Measurements from ENCODE around the gene AGBL1.
A peak's percentile ranks its signal among the peaks of the same experiment; 100 is the strongest.

The AGBL1 gene

DNA sequence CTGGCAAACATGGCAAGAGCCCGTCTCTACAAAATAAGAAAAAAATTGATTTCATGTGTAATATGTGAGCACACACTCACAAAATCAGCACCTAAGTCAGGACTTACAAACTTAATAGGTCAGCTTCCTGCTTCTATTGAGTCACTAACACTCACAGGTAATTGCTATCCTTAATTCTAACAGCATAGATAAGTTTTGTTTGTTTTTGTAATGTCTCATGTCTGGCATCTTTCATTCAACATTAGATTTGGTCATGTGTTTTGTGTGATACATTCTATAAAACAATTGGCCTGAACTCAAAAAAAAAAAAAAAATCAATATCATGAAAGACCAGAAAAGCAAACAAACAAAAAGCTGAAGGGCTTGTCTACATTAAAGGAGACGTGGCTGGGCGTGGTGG is 564.7 kb downstream of the AGBL1 start:
- no peak for DNase-seq (ENCODE audit: low read depth in 3 of 3)

DNA sequence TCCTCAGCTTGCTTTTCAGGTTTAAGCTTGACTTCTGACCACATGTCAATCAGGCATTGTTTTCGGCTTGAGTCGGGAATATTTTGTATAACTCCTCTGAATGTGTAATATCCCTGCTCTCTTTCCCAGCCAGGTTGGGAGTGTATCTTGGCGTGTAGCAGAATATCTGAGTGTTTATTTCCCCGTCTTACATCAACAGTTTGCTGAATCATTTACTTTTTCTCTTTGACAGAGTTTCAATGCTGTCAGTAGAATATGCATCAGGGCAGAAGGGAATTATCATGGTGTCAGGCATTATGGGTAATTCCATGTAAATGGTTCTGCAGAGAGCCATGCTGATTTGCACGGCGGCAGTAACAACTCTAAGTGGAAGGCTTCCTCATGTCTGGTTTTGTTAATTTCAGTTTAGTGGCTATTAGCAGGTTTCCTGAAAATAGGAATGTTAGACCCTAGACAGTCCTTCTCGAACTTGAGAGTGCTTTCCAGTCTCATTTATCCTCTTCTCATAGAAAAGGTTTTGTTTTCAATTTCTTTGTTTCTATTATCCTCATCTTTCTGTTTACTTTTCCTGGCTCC is 566.3 kb downstream of the AGBL1 start:
- DNase-seq (ENCODE audit: low read depth in 3 of 3): no peak

DNA sequence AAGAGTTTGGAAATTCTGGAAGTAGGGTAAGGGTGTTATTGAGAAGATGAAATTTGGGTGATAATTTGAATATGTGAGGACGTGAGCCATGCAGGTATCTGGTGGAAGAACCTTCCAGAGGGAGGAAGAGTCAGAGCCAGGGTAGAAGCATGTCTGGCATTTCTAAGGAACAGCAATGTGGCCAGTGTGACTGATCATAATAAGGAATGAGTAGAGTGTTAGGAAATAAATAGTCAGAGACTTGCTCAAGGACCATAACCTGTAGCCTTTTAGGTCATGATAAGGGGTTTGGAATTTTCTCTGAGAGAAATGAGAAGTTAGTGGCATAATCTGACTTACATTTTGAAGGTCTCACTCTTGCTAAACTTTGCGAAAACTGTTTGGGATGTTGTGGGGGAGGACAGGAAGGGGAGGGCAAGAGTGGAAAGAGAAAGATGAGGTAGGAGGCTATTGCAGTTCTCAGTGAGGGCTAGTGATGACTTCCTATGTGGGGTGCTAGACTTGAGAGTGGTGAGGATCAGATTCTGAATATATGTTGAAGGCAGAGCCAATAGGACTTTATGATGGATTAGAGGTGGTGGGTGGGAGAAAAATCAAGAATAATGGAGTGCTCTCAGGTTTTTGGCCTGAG is 568.3 kb downstream of the AGBL1 start:
- DNase-seq (ENCODE audit: low read depth in 3 of 3): peak in 1 of 3 donors; percentile 10

DNA sequence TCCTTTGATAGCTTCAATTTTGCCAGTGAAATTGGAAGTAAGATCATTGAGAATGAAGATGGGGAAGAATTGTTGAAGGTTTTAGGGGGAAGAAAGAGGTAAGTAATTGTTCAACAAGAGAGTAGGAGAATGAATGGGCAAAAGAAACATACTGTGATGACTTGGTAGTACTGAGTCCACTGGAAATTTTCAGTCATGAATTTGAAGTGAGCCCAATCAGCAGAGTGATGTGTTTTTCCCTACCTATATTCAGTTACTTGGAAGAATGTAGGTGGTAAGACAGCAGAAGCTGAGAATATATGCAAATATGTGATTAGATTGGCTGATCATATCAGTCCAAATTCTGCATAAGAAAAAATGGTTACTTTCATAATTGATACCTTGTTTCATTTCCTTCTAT is 569.6 kb downstream of the AGBL1 start:
- DNase-seq (ENCODE audit: low read depth in 3 of 3): no peak

DNA sequence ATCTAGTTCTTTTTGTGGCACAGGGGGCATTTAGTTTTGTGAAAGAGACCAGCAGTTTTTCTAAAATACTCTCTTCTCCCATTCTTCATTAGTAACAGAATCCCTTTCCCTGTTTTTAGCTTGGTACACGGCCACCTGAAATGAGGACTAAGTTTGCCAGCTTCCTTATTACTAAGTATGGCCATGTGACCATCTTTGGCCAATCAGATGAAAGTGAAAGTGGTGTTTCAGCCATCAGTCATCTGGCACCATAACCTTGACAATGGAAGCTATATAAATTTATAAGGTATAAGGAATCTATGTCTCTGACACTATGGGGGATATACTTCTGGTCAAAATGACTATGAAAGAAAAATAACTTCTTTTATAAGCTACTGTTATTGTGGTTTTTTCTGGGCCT is 570.4 kb downstream of the AGBL1 start:
- peak in 1 of 3 donors; percentile 36 for DNase-seq (ENCODE audit: low read depth in 3 of 3)

DNA sequence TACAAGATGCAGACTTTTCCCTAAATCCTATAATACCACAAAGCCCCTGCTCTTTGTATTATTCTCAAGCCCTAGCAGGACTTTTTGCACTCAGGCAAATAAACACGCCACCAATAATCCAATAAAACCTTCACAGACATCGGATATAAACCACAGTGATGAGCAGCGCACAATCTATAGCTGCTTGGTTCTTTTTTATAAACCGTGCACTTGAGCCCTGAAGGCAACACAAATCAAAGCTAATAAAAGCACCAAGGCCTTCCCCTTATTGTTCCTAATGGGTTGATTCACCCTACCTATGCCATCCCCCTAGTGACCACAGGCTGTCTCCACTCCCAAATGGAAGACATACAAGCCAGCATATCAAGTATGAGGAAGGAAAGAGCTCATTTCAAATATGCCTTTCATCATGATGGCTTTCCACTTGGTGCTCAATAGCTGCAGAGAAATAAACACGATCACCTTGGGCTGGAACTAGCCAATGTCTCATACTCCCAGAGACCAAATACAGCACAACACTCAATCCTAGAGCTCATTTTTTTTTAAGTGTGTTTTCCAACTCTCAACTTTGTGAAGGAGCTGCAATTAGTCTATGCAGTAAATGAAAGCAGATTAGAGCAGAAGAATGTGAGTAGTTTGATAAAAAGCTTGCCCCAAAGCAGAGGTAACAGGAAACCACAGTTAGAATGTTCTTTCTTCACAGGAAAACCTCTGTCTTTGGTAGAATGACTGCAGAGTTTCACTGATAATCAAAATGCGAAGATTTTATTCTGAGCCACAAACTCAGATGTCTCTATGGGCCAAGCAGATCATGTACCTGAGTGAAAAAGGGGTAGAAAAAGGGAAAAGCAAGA is 573.9 kb downstream of the AGBL1 start:
- no peak for DNase-seq (ENCODE audit: low read depth in 3 of 3)

DNA sequence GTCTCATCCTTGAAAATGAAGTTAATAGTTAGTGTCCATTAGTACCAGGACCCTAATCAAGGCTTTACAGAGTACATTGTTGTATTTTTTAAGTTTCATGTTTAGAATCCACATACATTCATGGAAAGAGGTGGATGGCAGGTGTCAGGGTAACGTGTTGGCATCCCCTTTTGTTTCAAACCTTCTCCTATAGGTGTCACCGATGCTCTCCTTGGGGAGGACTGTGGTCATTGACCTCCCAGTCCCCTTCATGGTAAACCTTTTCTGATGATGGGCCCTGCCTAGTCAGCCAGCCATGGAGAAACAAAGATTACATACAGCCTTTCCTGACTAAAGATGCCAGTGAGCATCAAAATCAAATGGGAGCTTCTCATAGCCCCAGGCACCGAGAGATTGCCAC is 574.8 kb downstream of the AGBL1 start:
- DNase-seq (ENCODE audit: low read depth in 3 of 3): no peak

DNA sequence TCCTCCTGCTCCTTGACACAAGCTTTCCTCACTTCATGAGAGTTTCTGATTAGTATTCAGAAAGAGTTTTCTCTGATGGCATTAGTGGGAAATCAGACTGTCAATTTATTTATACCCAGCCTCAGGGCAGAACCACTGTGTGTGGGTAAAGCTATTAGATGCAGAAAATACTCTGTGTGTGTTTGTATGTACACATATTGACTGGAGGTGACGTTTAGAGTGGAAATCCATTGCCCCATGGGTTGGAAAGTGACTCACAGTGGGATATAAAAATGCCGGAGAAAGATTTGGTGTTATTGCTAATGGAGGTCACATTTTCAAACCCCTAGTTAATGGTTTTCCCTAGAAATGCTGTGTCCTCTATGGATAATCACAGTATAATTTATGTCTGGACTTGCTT is 577.6 kb downstream of the AGBL1 start:
- DNase-seq (ENCODE audit: low read depth in 3 of 3): no peak

DNA sequence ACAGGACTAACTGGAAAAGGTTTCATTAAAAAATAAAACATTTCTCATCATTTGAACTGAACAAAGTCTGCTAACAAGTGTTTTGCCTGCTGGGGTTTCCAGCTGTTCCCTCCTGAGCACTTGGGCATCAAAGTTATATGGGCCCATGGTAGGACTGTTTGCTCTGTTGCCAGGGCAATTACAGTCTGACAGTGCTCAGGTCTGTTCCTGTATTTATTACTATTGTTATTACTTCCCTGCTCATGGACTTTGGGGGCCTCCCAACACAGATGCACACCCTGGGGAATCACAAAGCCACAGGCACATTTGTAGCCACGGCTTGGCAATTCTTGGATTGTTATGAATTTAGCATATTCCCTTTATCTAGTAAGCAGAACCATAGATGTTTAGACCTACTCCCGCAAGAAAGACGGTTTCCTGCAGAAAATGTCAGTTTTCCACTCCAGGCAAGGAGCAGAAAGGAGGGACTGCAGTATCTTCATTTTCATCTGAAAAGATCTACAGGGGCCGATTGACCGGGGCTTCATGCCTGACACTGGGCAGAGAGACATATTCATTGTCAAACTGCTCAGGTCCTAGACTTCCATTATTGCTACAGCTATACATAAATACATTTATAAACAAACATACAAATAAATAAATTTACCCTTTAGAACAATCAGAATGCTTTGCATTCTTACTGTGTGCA is 580.2 kb downstream of the AGBL1 start:
- no peak for DNase-seq (ENCODE audit: low read depth in 3 of 3)

DNA sequence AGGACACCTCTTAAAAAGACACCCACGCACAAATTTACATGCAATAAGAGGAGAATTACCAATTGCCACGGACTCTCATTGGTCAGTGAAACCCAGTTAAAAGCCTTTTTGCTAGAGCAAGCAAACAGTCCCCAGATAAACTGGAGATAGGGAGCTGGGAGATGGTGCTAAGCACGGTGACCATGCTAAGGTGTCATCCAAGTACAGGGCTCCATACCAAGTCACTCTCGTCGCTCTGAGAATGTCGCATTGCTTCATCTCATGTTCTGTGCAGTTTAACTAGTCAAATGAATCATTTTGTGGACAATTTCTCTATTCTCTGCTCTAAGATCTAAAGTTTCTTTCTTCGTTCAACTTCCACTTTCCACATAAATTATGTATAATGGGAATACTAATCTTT is 581.9 kb downstream of the AGBL1 start:
- DNase-seq (ENCODE audit: low read depth in 3 of 3): no peak

DNA sequence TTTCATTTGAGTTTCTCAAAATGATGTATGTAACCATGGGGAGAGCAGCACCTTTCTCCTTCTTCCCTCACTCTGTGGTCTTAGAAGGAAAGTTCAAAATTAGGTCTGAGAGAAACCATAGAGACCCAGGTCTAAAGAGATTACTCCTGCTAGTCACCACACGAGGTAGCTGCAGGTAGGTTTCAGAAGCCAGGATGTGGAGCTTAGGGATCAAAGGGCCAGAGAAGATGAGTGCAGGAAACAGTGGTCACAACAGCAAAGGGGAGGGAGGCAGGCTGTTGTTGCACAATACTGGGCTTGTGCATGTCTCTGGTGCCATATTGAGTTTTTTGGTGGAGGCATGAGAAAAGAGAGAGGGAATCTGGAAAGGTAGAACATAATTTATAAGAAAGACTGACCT is 583.6 kb downstream of the AGBL1 start:
- DNase-seq (ENCODE audit: low read depth in 3 of 3): no peak

DNA sequence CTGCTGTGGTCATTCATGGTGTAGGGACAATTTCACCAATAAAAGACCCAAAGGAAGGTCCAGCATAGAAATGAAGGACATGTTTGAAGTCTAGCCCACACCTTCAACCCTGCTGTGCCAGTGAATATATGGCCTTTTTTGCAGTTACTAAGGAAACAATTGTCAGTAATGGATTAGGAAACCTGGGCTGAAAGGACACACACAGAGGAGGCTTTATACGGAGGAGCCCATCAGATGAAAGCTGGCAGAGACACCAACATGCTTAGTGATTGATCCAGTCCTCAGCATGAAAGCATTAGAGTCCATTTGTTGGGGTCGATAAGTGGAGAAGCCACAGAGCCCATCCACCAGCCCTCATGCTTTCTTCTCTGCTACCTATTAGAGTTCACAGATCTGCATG is 584.3 kb downstream of the AGBL1 start:
- no peak for DNase-seq (ENCODE audit: low read depth in 3 of 3)

DNA sequence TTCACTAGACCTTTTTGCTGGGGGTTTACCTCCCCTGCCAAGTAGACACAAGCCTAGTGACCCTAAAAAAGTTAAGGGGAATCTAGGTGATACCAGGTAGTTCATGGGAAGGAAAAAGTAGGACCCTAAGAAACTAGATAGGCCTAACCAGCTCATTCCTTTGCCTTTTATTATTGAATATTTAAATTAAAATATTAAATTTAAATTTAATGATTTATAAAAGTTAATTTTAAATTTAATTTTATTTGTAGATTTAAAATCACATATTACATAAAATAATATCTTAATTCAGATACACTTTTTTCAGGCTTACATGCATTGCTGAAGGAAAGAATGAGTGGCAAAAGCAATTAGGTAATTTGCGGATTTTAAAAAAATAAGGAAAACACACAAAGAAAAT is 584.9 kb downstream of the AGBL1 start:
- DNase-seq (ENCODE audit: low read depth in 3 of 3): no peak

DNA sequence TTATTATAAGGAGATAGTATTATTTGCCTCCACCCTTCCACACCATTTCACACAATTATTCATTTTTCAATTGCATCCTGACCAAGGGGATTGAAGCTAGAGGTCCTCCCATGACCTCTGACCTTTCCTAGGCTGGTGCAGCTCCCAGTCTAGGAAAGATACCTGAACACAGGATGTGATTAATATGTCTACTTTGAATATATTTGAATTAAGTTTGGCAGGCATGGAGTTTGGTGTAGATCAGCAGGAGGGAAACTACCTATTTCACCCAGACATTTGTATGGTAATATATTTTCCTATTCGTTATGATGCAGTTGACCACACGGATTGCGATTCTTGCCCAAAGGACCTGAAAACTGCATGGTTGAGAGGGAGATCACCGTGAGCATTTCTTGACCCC is 596.3 kb downstream of the AGBL1 start:
- no peak for DNase-seq (ENCODE audit: low read depth in 3 of 3)

DNA sequence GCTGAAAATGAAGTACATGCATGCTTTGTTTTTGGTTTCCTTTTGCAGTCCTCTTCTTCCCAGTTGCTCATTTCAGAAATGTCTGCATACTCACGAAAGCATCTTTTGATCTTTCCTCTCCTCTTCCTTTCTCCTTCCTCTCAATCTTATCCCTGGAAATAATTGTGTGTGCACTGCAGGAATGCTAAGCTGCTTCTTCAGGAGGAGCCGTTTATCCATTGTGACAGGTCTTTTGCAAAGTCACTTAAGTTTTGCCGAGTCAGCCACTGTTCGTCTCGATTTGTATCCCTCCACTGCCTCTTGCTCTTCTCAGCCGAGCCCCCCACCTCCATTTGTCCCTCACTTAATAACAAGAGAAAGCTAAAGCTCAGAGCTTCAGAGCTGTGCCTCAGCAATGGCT is 597.6 kb downstream of the AGBL1 start:
- DNase-seq (ENCODE audit: low read depth in 3 of 3): no peak

DNA sequence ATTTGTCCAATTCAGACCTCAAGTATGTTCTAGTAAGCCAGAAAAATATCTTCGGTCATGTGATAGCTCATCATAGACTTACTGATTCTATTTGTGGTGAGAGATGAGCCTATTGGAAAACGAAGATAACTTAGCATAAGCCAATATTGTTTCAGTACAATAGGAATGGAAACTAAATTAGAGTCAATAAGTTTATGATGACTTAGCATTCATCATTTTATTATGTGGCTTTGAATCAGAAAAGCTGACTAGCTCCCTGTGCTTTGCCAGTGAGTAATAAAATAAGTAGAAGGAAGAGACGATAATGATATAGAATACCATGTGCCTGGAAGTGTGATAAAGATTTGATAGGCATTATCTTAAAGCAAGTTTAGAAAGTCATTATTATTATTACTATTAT is 605.6 kb downstream of the AGBL1 start:
- DNase-seq (ENCODE audit: low read depth in 3 of 3): no peak

DNA sequence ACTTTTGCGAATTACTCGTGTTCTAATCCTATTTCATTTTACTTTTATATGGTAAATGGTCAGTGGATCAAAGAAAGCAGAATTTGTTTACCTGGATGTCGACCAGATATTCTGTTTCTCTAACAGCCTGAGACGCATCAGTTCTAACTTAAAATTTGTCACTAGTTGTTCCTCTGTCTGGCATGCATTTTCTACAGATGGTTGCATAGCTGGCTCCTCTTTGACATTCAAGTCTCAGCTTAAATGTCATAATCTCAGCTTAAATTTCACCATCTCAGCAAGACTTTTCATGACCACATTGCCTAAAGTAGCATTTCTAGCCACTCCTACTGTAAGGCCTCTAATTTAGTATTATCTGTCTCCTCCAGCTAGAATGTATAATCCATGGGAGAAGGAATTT is 609.3 kb downstream of the AGBL1 start:
- no peak for DNase-seq (ENCODE audit: low read depth in 3 of 3)

DNA sequence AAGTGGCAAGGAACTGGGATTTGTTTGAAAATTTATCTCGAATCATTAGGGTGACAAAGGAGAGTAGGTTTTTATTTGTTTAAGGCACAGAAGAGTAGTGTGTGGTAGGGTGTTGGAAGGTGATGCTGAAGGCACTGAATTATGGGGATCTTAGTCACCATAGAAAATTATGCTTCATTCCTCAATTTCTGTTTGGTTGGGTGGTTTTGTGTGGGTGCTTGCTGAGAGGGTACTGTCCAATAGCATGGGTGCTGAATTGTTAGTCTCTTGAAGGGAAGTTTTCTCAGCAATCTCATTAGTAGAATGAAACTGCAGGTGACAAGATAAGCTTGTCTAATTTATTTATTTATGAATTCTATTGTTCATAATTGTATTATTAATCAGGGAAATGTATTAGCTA is 610.9 kb downstream of the AGBL1 start:
- peak in 1 of 3 donors; percentile 7 for DNase-seq (ENCODE audit: low read depth in 3 of 3)

DNA sequence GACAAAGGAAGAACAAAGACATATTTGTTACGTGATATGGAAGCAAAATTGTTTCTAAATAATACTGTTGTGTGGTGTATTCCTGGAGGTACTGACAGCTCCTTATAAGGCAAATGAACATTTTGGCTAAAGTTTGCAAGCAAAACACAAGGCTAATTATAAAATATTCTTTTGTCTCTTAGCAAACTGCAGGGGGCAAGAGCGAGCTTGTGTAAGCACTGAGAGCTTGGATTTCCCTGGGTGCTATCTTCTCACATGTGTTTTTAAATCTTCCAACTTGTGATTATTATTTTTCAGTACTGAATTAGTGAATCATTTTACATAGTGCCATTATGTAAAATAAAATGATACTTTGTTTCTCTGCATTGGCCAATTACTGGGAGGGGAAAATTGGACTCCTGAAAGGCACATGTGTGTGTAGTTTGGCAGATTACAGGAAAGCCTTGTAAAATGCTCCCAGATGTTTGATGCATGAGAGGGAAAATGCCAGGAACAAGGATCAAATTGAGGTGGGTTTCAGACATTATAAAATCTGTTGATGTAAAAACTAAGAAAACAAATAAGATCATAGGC is 611.5 kb downstream of the AGBL1 start:
- no peak for DNase-seq (ENCODE audit: low read depth in 3 of 3)

DNA sequence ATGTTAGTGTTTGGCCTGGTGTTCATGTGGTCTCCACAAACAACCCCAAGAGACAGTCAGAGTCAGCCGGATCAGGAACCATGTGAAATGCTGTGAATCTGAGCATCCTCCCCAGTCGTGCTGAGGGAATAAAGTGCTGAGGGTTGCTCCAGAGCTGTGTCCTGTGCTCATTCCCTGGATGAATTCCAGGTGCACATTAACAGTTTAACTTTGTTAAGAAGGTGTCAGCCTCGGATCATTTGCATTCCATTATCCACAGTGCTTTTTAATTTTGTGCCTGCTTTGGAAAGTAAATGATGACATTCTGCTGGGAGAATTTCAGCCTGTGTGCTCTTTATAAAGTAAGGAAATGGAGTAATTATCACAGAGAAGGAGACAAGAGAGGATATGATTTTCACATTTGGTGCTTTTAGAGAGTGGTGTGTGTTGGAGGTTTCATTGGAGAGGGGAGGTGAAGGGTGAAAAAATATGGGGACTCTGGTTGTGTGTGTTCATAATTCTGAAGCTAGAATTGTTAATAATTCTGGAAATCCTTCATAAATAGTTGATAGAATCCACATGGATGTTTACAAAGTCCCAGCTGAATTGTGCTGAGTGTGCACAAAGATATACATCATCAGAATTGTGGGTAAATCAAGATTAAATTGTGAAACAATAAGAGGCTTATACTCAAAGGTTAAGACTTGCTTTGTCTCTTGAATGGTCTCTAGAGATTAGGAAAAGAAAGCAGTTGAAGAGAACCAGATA is 621.4 kb downstream of the AGBL1 start:
- no peak for DNase-seq (ENCODE audit: low read depth in 3 of 3)

DNA sequence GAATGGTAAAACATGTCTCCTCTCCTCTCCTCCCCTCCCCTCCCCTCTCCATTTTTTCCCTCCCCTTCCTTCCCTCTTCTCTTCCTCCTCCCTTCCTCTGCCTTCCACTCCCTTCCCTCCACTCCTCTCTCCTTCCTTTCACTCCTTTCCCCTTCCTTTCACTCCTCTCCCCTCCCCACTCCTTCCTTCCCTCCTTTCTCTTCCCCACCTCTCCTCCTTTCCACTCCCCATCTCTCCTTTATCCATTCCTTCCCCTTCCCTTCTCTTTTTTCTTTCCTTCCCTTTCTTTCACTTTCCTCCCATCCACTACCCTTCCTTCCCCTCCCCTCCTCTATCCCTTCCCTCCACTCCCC is 621.9 kb downstream of the AGBL1 start:
- DNase-seq (ENCODE audit: low read depth in 3 of 3): no peak

DNA sequence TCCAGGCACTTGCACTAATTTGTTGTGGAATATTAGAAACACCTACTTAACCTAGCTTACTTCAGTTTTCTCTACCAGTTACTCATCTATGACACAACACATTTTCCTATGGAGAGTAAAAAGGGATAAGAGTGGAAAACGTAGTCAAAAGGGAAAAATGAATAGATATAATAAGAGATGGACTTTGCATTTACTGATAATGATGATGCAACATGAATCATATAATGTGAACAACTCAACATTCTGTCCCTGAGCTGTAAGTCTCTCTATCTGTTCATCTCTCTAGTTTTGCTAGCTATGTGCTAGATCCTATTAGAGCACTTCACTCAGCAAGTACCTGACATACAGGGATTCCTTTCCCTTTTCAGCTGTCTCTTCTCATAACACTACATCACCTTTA is 627.1 kb downstream of the AGBL1 start:
- no peak for DNase-seq (ENCODE audit: low read depth in 3 of 3)
